ENCODE results near the gene WDR82.

- no peak for TF ChIP-seq CTCF (IDR thresholded peaks at IDR 0.05)
- TF ChIP-seq ZFX (IDR thresholded peaks at IDR 0.05; ENCODE audit: borderline replicate concordance): no peak
Observed at GRCh38 chr3:52283306-52283705, 4.9 kb upstream of the WDR82 start.

All from 22Rv1 (cell line).